Spleen (tissue), 13 donors: ENCODE data around the gene FEZ2. TPM values are rescaled to one million over a fixed set of nuclear protein-coding genes. Genes with fewer than 3 reads are reported as not detected.

Experiments
- DNase-seq: peaks from one replicate; pipeline ENCODE4 v3.0.0-alpha.2; 2020
- H3K27ac ChIP-seq, 8 donors: fragments of 200-600 bp; sonication (generic) in 7 of 8; 1 replicate in 4 of 8; 2 replicates in 4 of 8; pipeline versions ENCODE4 v1.5.0 to v1.8.0; 2016 to 2021; ENCODE audit warnings: inconsistent platforms in 4 of 8, mild to moderate bottlenecking in 4 of 8, moderate library complexity in 1 of 8
- H3K27me3 ChIP-seq, 7 donors: fragments of 200-600 bp; sonication (generic) in 6 of 7; replicated peaks in 1 of 7; 1 replicate in 4 of 7; 2 replicates in 3 of 7; pipeline versions ENCODE4 v1.5.0 to v1.8.0; 2016 to 2021; ENCODE audit warnings: inconsistent platforms in 3 of 7, mild to moderate bottlenecking in 1 of 7
- H3K36me3 ChIP-seq, 6 donors: fragments of 200-600 bp; sonication (generic) in 5 of 6; 1 replicate in 4 of 6; 2 replicates in 2 of 6; pipeline versions ENCODE4 v1.5.0 to v1.8.0; 2016 to 2021; ENCODE audit warnings: inconsistent platforms in 2 of 6
- H3K4me1 ChIP-seq, 6 donors: fragments of 200-600 bp; sonication (generic) in 5 of 6; 1 replicate in 3 of 6; 2 replicates in 3 of 6; pipeline versions ENCODE4 v1.5.0 to v1.8.0; 2016 to 2021; ENCODE audit warnings: inconsistent platforms in 3 of 6
- H3K4me3 ChIP-seq, 8 donors: fragments of 200-600 bp; sonication (generic) in 7 of 8; 1 replicate in 4 of 8; 2 replicates in 4 of 8; pipeline versions ENCODE4 v1.5.0 to v1.8.0; 2016 to 2021; ENCODE audit warnings: inconsistent platforms in 4 of 8, mild to moderate bottlenecking in 4 of 8, moderate library complexity in 2 of 8
- H3K9me3 ChIP-seq, 8 donors: fragments of 200-600 bp; sonication (generic) in 7 of 8; 1 replicate in 4 of 8; 2 replicates in 4 of 8; pipeline versions ENCODE4 v1.5.0 to v1.8.0; 2016 to 2021; ENCODE audit warnings: inconsistent platforms in 4 of 8
- CTCF ChIP-seq, 11 experiments: fragments of 200-600 bp in 7 of 11; fragments of 450-650 bp in 4 of 11; sonication (generic) in 4 of 11; IDR thresholded peaks in 8 of 11; conservative IDR thresholded peaks in 3 of 11; 1 replicate in 7 of 11; 2 replicates in 4 of 11; pipeline versions ENCODE4 v1.4.0 to v1.8.0; 2016 to 2021; ENCODE audit warnings: antibody characterized with exemption in 11 of 11, inconsistent platforms in 4 of 11, mild to moderate bottlenecking in 1 of 11
- POLR2A ChIP-seq, 3 donors: fragments of 450-650 bp; IDR thresholded peaks; one replicate each; pipeline ENCODE4 v1.5.1; 2017; ENCODE audit warnings: antibody characterized with exemption in 3 of 3, mild to moderate bottlenecking in 1 of 3
- POLR2AphosphoS5 ChIP-seq, 3 donors: sonication (generic); formaldehyde crosslinking; IDR thresholded peaks; one replicate each; pipeline ENCODE4 v1.5.1; 2017; ENCODE audit warnings: antibody characterized with exemption in 3 of 3
- WGBS, 5 donors: extraction: QIAGEN DNeasy Blood & Tissue Kit in 3 of 5; methylation state at CpG; one replicate each; pipeline versions ENCODE4 v1.1.5 to v1.1.7; 2013 to 2018; 5-methylcytosine and 5-hydroxymethylcytosine counted together
- intact Hi-C: fragments of 100-400 bp; cut with DNase I; formaldehyde crosslinking; loops from one replicate; pipeline ENCODE4 v1.15.0; 2023; ENCODE audit warnings: low total_unique reads
- long read RNA-seq, 2 donors: transcript quantifications; one replicate each; lab custom pipeline, GENCODE V29; 2026
- polyA plus RNA-seq, 3 donors: library from polyadenylated mRNA; stranded (reverse); fragments of 200-250 nt; gene quantifications; one replicate each; pipeline ENCODE4 v1.2.1, GENCODE V29; 2013
- total RNA-seq, 7 donors: library from RNA; depleted of rRNA in 3 of 7; stranded (reverse); fragments of >200 nt in 3 of 7; fragmentation: NEBNext Ultra II Directional in 4 of 7; extraction: Animal tissue kit (Norgen Biotek cat#: 25700) in 4 of 7; gene quantifications; one replicate each; pipeline versions ENCODE4 v1.1.0 to v1.2.1, GENCODE V29; 2016 to 2021
- donor health status: healthy with polysubstance abuse.
- donor health status: DM: no; HTN: no; CAD: no; lungs with moderate emphysema.
- donor health status: DM: no; HTN: no; CAD: no.
- donor health status: Bipolar disorder and iron deficiency.
- donor health status: healthy.
- donor health status: DM: no; HTN: no; CAD: no.
- donor health status: DM: yes; HTN: yes; CAD: no.

The FEZ2 gene, protein sequence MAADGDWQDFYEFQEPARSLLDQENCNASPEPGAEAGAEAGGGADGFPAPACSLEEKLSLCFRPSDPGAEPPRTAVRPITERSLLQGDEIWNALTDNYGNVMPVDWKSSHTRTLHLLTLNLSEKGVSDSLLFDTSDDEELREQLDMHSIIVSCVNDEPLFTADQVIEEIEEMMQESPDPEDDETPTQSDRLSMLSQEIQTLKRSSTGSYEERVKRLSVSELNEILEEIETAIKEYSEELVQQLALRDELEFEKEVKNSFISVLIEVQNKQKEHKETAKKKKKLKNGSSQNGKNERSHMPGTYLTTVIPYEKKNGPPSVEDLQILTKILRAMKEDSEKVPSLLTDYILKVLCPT
- 10 to 100 TPM; 46.3 to 76.9 (median 59.3) TPM for total RNA-seq
- polyA plus RNA-seq: 10 to 100 TPM; 12.2 to 35.8 (median 22.6) TPM
- long read RNA-seq, donor 1, full-length matches to known transcripts: 31 of 54 reads
- long read RNA-seq, donor 1, partial matches to known transcripts: 23 of 54 reads
- long read RNA-seq, donor 1, other reads (novel, unspliced or antisense): 0 of 54 reads
- long read RNA-seq, donor 2, full-length matches to known transcripts: 15 of 35 reads
- long read RNA-seq, donor 2, partial matches to known transcripts: 20 of 35 reads
- long read RNA-seq, donor 2, other reads (novel, unspliced or antisense): 0 of 35 reads

DNA sequence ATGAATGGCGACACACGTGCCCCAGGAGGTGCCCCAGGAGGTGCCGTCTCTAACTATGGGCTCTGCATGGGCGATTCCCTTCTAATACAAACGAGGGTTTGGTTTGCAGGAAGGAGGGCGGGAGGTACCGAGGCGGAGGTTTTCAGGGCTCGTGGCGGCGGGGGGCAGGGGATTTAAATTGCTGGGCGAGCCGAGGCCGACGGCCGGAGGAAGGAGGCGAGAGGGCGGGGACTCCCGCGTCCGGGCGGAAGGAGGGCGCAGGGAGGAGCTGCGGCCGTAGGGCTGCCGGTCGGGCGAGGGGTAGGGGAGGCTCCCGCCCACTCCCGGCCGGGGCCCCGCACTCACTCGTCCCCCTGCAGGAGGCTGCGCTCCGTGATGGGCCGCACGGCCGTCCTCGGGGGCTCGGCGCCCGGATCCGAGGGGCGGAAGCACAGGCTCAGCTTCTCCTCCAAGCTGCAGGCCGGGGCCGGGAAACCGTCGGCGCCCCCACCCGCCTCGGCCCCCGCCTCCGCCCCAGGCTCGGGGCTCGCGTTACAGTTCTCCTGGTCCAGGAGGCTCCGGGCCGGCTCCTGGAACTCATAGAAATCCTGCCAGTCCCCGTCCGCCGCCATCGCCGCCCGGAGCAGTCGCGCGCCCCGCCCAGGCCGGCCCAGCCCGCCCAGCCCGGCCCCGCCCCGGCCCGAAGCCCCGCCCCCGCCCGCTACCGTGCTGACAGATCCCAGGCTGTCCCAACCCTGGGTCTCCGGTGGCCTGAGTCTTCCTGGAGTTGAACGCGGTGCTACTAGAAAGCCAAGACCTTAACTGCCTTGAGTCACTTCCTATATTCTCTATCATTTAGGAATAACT is at the start of gene FEZ2:
Gene FEZ2 (minus strand): TSS at position 637 of the 846 bp plus-strand sequence. CDS start 26 bp downstream, at position 611.
- DNase-seq: peak; percentile 95
- WGBS, 5 donors: 0 to 2% (median 1%) methylated on average over 43 to 81 of the region's 81 CpGs
- Histone ChIP-seq H3K36me3 (peaks cover 0 to 14% (median 0%) of the 10 kb centered on the region in 6 donors), H3K4me3 (peak within 1 kb of the TSS; percentile 83 to 99 (median 94)), H3K27me3 (no peaks in the 10 kb centered on the region), H3K27ac (peak within 1 kb of the TSS; percentile 88 to 100 (median 98)), H3K9me3 (no peaks in the 10 kb centered on the region), H3K4me1 (peaks cover 12 to 44% (median 28%) of the 10 kb centered on the region in 6 donors)
- intact Hi-C loops: no loop called here
- peak; percentile 70 to 85 (median 79) for TF ChIP-seq POLR2AphosphoS5 (IDR thresholded peaks at IDR 0.05)
- TF ChIP-seq POLR2A (IDR thresholded peaks at IDR 0.05): no peak
- peak in 1 of 11 experiments; percentile 5 for TF ChIP-seq CTCF (IDR thresholded peaks at IDR 0.05 in 8 of 11, conservative IDR thresholded peaks at IDR 0.05 in 3 of 11)

- Histone ChIP-seq H3K9me3 (no peaks in the 10 kb centered on the region), H3K36me3 (no peaks in the 10 kb centered on the region), H3K27ac (no peak overlapping the region), H3K4me3 (no peak overlapping the region), H3K4me1 (no peaks in the 10 kb centered on the region), H3K27me3 (peaks cover 0 to 8% (median 0%) of the 10 kb centered on the region in 7 donors)
- TF ChIP-seq CTCF (IDR thresholded peaks at IDR 0.05 in 8 of 11, conservative IDR thresholded peaks at IDR 0.05 in 3 of 11): no peak
- no peak for TF ChIP-seq POLR2A (IDR thresholded peaks at IDR 0.05)
- no peak for TF ChIP-seq POLR2AphosphoS5 (IDR thresholded peaks at IDR 0.05)
- 78 to 92% (median 87%) methylated on average over 3 of the region's 3 CpGs for WGBS, 5 donors
- DNase-seq: no peak
- intact Hi-C loops: no loop called here
Measured at GRCh38 chr2:36634981-36635597, 37.1 kb upstream of the FEZ2 start.

DNA sequence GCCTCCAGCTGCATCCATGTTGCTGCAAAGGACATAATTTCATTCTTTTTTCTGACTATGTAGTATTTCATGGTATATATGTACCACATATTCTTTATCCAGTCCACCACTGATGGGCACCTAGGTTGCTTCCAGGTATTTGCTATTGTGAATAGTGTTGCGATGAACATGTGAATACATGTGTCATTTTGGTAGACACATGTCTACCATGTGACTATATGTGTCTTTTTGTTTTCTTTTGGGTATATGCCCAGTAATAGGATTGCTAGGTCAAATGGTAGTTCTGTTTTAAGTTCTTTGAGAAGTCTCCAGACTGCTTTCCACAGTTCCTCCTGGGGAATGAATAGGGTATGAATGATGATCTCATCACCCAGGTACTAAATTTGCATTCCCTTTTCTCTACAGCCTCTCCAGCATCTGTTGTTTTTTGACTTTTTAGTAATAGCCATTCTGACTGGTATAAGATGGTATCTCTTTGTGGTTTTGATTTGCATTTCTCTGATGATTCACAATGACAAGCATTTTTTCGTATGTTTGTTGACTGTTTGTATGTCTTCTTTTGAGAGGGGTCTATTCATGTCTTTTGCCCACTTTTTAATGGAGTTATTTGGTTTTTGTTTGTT is 35.6 kb upstream of the FEZ2 start:
- no peaks in the 10 kb centered on the region for H3K4me1 ChIP-seq
- H3K27ac ChIP-seq: no peak overlapping the region
- intact Hi-C loops: no loop called here
- no peaks in the 10 kb centered on the region for H3K9me3 ChIP-seq
- 74 to 88% (median 81%) methylated on average over 2 of the region's 2 CpGs for WGBS, 5 donors
- TF ChIP-seq CTCF (IDR thresholded peaks at IDR 0.05 in 8 of 11, conservative IDR thresholded peaks at IDR 0.05 in 3 of 11): no peak
- no peak for TF ChIP-seq POLR2A (IDR thresholded peaks at IDR 0.05)
- TF ChIP-seq POLR2AphosphoS5 (IDR thresholded peaks at IDR 0.05): no peak
- no peak overlapping the region for H3K4me3 ChIP-seq
- DNase-seq: no peak
- peaks cover 0 to 8% (median 0%) of the 10 kb centered on the region in 7 donors for H3K27me3 ChIP-seq
- no peaks in the 10 kb centered on the region for H3K36me3 ChIP-seq
